Cortex of kidney (tissue), 1 donor: ENCODE measurements around the gene APOA1.

ENCODE experiments used
- DNase-seq: peaks from one replicate; lab custom pipeline; 2025; lab: John Stamatoyannopoulos, UW

The APOA1 gene

GRCh38 chr11:116837231-116838091, at the start of gene APOA1:
TSS of gene APOA1 (minus strand) at chr11:116837622. CDS start at chr11:116837387, 235 bp downstream.
- no peak for DNase-seq

DNA sequence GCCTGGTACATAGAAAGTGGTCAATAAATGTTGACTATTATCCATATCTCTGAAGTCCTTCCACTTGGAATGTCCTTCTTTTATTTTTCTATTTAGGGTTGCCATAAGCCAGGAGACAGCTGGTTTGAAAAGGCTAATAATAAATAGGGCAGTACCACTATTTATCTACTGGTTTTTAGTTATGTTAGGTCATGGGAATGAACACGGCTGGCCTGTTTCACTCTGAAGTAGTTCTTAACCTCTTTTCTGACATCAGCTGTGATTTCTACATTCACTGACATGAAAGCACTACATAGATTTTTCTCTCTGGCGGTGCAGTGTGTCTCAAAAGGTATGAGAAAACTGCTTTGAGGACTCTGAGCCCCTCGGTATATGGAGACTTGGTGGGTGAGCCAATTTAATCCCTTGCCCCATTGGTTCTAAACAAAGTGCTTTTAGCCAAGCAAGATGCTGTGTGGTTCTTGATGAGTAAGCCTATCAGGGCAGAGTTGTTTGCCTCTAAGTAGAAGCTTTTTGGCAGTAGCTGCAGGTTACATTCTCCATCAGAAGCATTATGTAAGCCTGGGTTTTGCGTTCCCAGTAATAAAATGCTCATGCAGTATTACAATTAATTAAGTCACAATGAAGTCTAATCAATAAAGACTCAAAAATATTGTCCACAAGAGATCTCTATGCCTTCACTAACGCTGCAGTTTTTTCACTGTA, 48.7 kb upstream of the APOA1 start:
- DNase-seq = no peak

- DNase-seq = no peak
Measured at GRCh38 chr11:116882386-116882785, 45.0 kb upstream of the APOA1 start.

- no peak for DNase-seq
Measured at GRCh38 chr11:116881143-116881542, 43.7 kb upstream of the APOA1 start.

GRCh38 chr11:116879800-116880625, 42.6 kb upstream of the APOA1 start:
- no peak for DNase-seq

DNA sequence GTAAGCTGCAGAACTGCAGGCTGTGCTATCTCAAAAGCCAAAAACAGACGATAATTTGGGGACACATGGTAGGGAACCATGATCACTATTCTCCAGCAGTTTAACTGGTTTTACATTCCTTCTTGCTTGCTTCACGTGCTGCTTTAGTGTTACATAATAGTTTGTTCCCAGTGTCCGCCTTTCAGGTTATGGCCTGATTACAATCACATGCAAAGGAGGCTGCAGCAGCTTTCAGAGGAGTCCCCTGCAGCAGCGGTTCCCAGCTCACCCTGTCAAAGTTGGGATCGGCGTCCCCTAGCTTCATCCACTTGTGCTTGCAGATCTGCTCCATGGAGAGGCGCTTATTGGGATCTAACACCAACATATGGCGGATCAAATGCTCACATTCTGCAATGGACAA, 39.2 kb upstream of the APOA1 start:
- DNase-seq = no peak

DNA sequence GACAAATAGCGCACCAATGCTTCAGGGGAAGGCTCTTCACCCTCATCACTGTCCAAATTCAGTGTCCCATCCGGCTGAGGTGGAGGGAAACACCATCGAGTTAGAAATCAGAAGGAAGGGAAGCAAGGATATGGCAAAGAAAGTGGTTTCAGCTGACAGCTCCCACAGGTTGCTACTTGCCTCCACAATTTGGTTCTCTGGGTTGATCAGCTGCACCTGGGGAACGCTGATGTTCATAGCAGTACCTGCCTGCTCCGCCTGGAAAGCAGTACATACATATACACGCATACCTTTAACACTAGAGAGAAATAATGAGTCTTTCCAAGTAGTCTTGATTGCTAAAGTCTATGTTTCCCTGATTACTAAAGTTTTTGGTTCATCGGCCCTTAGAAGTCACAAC, 37.8 kb upstream of the APOA1 start:
- DNase-seq = no peak

GRCh38 chr11:116874251-116874650, 36.8 kb upstream of the APOA1 start:
- DNase-seq = no peak

- DNase-seq = no peak
Measured at GRCh38 chr11:116873381-116873780, 36.0 kb upstream of the APOA1 start.

DNA sequence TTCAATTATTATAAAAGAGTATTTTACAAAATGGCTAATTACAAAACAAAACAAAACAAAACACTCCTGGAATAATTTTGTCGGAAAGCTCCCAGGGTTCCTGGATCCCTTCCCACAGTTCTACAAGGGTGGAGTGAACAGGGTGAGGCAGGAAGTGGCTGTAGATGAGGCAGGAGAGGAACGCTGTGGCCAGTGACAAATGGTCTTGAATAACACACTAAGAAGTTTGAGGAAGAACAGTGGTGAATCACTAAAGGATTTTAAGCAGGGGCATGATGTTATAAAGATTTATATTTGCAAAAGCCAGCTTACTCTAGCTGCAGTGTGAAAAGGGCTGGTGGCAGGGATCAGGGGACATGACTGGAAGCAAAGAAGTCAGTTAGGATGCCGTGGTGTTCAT, 33.8 kb upstream of the APOA1 start:
- no peak for DNase-seq

DNA sequence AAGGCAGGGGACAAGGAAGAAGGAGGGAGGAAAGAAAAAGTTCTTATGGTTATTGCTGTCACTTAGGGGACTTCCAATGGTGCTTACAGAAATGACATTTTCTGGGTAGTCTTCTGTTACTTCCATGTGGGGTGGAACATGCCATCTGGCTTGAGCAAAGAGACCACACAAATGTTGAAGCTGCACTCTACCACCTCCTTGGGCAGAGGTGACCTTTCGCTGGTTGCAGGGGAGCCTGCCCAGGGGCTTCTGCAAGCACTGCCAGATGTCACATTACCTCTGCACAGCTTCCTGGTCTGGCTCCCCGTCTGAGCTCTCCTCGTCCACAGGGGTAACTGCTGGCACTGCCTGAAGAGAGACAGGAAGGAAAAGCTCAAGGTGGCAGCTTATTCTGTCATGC, 32.6 kb upstream of the APOA1 start:
- DNase-seq = no peak

GRCh38 chr11:116869610-116870009, 32.2 kb upstream of the APOA1 start:
- no peak for DNase-seq

- DNase-seq = no peak
Measured at GRCh38 chr11:116868066-116868465, 30.6 kb upstream of the APOA1 start.

DNA sequence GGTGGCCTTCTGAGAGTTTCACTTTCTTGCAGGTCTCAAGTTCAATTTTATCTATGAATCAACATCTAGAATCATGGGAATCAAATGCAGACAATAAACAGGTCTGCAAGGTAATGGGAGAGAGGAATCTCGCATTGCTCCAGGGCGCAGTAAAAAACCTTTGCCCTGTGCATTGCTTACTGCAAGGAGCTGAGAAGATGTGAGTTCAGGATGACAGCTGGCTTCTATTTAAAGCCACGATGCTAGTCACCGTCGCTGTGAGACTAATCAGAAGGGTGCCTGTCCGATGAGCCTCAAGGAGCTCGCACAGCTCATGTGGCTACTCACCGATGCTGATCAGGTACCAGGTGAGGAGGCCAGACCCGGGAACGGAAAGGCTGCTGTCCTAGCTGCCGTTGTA, 30.2 kb upstream of the APOA1 start:
- no peak for DNase-seq

- no peak for DNase-seq
Measured at GRCh38 chr11:116866804-116867455, 29.5 kb upstream of the APOA1 start.

GRCh38 chr11:116865696-116866095, 28.3 kb upstream of the APOA1 start:
- no peak for DNase-seq

GRCh38 chr11:116864531-116864930, 27.1 kb upstream of the APOA1 start:
- DNase-seq = no peak

- DNase-seq = no peak
Measured at GRCh38 chr11:116862951-116863350, 25.5 kb upstream of the APOA1 start.

DNA sequence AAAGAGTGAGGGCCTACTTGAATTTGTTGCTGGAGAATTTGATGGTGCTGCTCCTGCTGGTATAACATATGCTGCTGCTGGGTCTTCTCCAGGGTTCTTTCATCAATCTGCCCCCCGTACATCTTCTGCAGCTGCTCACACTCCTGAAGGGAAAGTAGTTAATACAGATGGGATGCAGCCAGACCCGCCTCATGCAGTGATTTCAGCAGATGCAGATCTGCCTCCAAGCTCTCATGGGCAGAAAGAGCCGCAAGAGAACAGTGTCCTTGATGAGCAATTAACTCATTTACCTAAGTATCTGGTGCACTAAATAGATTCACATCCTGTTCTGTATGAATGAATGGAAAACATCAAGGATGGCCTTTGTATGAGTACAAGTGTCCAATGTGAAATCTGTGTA, 24.8 kb upstream of the APOA1 start:
- DNase-seq = no peak

DNA sequence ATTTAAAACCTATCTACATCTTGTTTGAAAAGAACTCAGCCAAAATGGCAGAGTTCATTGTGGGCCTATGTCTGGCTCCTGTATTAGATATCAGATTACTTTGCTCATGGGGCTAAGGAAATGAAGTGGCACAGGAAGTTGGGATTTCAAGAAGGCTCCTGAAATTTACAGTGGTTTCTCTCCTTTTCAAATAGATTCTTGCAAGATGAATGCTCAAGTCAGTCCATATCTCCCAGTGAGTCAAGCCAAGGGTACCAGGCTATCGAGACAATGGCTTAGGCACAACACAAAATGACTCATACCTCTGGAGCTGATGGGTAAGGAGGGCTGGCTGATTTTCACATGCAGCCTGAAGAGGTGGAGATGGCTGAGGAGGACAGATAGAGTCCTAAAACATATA, 24.1 kb upstream of the APOA1 start:
- DNase-seq = no peak

DNA sequence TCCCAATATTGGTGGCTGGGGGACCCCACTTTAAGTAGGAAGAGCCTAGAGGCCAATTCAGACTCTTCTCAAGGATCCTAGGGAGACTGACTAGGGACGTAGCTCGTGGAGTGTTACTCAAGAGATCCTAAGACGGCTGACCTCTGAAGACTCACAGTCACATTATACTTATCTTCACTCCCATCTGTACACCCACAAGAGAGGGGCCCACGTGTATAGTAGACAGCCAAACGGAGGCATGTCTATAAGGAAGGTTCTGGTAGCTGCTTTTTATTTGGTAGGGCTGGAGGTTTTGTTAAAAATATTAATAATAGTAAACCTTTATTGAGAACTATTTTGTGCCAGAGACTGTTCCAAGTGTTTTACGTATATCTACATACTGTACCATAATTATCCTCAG, 22.9 kb upstream of the APOA1 start:
- no peak for DNase-seq

DNA sequence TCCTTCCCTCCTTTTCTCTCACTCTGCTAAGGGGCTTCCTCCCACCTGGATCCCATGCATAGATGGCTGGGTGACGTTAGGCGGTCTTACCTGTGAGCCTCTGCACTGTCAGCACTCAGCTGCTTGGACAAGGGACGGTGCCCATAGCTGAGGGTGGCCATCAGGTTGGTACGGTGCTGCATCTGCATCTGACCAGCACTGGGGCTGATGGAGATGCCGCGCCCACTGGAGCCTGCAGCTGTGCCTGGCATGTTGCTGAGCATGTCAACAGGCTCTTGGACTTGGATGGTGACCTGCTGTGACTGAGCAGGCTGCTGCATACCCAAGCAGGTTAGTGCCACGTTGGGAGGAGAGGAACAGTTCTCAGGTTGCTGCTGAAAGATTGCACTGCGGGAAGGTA, 21.8 kb upstream of the APOA1 start:
- DNase-seq = no peak
